Hepatocyte (in vitro differentiated cells): ENCODE data around the gene HOXB6.

Source experiments
- EZH2 ChIP-seq: fragments of 200-600 bp; sonication (generic); IDR thresholded peaks from 2 replicates; pipeline ENCODE4 v1.6.1; 2016; ENCODE audit warnings: antibody characterized with exemption, mild to moderate bottlenecking, borderline replicate concordance
- TF ChIP-seq, protein P1 (sequence below): fragments of 200-600 bp; sonication (generic); IDR thresholded peaks from 2 replicates; pipeline ENCODE4 v1.5.1; 2016; ENCODE audit warnings: antibody characterized with exemption, mild to moderate bottlenecking; ENCODE audit not compliant: poor library complexity

DNA sequence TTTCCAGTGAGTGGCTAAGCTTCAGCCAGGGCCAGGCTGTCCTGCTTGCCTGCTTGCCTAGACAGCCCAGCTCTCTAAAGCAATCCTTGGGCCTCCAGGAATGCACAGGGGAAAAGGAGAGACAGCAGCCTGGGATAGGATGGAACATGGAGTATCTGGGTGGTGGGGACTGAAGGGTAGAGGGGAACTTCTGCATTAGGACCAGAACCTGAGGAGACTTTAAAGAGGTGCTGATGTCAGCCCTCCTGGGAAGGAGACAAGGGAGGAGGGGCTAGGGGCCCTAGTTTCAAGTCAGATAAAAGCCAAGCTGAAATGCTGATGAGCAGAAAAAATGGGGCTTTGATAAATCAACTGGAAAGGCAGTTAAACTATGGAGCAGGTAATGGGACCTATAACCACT, 4.2 kb upstream of the HOXB6 start:
- TF ChIP-seq, protein P1, sequence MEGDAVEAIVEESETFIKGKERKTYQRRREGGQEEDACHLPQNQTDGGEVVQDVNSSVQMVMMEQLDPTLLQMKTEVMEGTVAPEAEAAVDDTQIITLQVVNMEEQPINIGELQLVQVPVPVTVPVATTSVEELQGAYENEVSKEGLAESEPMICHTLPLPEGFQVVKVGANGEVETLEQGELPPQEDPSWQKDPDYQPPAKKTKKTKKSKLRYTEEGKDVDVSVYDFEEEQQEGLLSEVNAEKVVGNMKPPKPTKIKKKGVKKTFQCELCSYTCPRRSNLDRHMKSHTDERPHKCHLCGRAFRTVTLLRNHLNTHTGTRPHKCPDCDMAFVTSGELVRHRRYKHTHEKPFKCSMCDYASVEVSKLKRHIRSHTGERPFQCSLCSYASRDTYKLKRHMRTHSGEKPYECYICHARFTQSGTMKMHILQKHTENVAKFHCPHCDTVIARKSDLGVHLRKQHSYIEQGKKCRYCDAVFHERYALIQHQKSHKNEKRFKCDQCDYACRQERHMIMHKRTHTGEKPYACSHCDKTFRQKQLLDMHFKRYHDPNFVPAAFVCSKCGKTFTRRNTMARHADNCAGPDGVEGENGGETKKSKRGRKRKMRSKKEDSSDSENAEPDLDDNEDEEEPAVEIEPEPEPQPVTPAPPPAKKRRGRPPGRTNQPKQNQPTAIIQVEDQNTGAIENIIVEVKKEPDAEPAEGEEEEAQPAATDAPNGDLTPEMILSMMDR: no peak
- TF ChIP-seq EZH2: no peak
